GM10266 (cell line): Measurements from ENCODE around the gene ADGRV1.

ENCODE experiments used
- DNase-seq: peaks from one replicate; pipeline ENCODE4 v3.0.0; 2012; ENCODE audit errors: extremely low spot score
- CTCF ChIP-seq: IDR thresholded peaks from 2 replicates; pipeline ENCODE4 v1.5.1; 2012; ENCODE audit warnings: mild to moderate bottlenecking, low read depth; ENCODE audit not compliant: control insufficient read depth, insufficient read depth; ENCODE audit errors: missing control alignments

The ADGRV1 gene

GRCh38 chr5:91024727-91025126 lies 466.1 kb downstream of the ADGRV1 start:
- TF ChIP-seq CTCF, result no peak
- no peak for DNase-seq

- no peak for TF ChIP-seq CTCF
- DNase-seq, result no peak
Observed at GRCh38 chr5:91025449-91025848, 466.9 kb downstream of the ADGRV1 start.

- DNase-seq, result no peak
- no peak for TF ChIP-seq CTCF
Observed at GRCh38 chr5:91025956-91026355, 467.4 kb downstream of the ADGRV1 start.

- no peak for DNase-seq
- TF ChIP-seq CTCF, result no peak
Observed at GRCh38 chr5:91026466-91026865, 467.9 kb downstream of the ADGRV1 start.

GRCh38 chr5:91027405-91028139 lies 469.0 kb downstream of the ADGRV1 start:
- TF ChIP-seq CTCF, result no peak
- no peak for DNase-seq

- no peak for TF ChIP-seq CTCF
- no peak for DNase-seq
Observed at GRCh38 chr5:91028499-91028956, 469.9 kb downstream of the ADGRV1 start.
